Fibroblast of lung (primary cell): ENCODE data around the gene ARHGEF4. TPM values are rescaled to one million over a fixed set of nuclear protein-coding genes. Genes with fewer than 3 reads are reported as not detected.

Experiments
- DNase-seq, 2 donors: peaks; one replicate each; pipeline versions ENCODE4 v3.0.0 to v3.0.0-alpha.2; 2010; ENCODE audit warnings: low read depth in 2 of 2
- H2AFZ ChIP-seq: 2 replicates; pipeline ENCODE4 v1.5.1; 2012; ENCODE audit warnings: low read length, control low read depth, inconsistent platforms
- H3K27ac ChIP-seq: 2 replicates; pipeline ENCODE4 v1.5.1; 2011; ENCODE audit warnings: low read length, control low read depth; ENCODE audit not compliant: insufficient read depth
- H3K27me3 ChIP-seq: 2 replicates; pipeline ENCODE4 v1.5.1; 2011; ENCODE audit warnings: mild to moderate bottlenecking, low read length; ENCODE audit not compliant: control insufficient read depth, insufficient read depth
- H3K36me3 ChIP-seq: 2 replicates; pipeline ENCODE4 v1.5.1; 2011; ENCODE audit warnings: low read length; ENCODE audit not compliant: control insufficient read depth, insufficient read depth
- H3K4me1 ChIP-seq: 2 replicates; pipeline ENCODE4 v1.5.1; 2011; ENCODE audit warnings: low read length; ENCODE audit not compliant: control insufficient read depth, insufficient read depth; ENCODE audit errors: extremely low read depth
- H3K4me2 ChIP-seq: 2 replicates; pipeline ENCODE4 v1.5.1; 2011; ENCODE audit warnings: low read length, control low read depth; ENCODE audit not compliant: insufficient read depth; ENCODE audit errors: extremely low read depth
- H3K4me3 ChIP-seq, 4 experiments: fragments of 200-600 bp in 1 of 4; sonication (generic) in 1 of 4; replicated peaks in 1 of 4; 2 replicates each; pipeline ENCODE4 v1.5.1; 2011 to 2016; ENCODE audit warnings: low read length in 4 of 4, low read depth in 3 of 4, mild to moderate bottlenecking in 3 of 4, control low read depth in 2 of 4, inconsistent platforms in 1 of 4, mixed read lengths in 1 of 4; ENCODE audit not compliant: insufficient read depth in 1 of 4; ENCODE audit errors: control extremely low read depth in 1 of 4
- H3K79me2 ChIP-seq: 2 replicates; pipeline ENCODE4 v1.5.1; 2012; ENCODE audit warnings: mild to moderate bottlenecking, low read length, inconsistent platforms; ENCODE audit not compliant: control insufficient read depth, insufficient read depth
- H3K9ac ChIP-seq: 2 replicates; pipeline ENCODE4 v1.5.1; 2011; ENCODE audit warnings: mild to moderate bottlenecking, low read length, control low read depth; ENCODE audit not compliant: insufficient read depth
- H3K9me3 ChIP-seq: 2 replicates; pipeline ENCODE4 v1.5.1; 2012; ENCODE audit warnings: low read depth, low read length; ENCODE audit not compliant: control insufficient read depth, insufficient read depth
- H4K20me1 ChIP-seq: 2 replicates; pipeline ENCODE4 v1.5.1; 2011; ENCODE audit warnings: low read length; ENCODE audit not compliant: control insufficient read depth, insufficient read depth; ENCODE audit errors: extremely low read depth
- CTCF ChIP-seq, 2 donors: IDR thresholded peaks in 1 of 2; conservative IDR thresholded peaks in 1 of 2; 1 replicate in 1 of 2; 2 replicates in 1 of 2; pipeline ENCODE4 v1.5.1; 2011 to 2012; ENCODE audit warnings: low read length in 2 of 2, control low read depth in 1 of 2, inconsistent platforms in 1 of 2, low read depth in 1 of 2, mild to moderate bottlenecking in 1 of 2
- EZH2 ChIP-seq: IDR thresholded peaks from 2 replicates; pipeline ENCODE4 v1.5.1; 2012; ENCODE audit warnings: low read length, control low read depth, mild to moderate bottlenecking; ENCODE audit errors: missing control alignments
- polyA plus RNA-seq, 2 donors: library from polyadenylated mRNA; depleted of rRNA in 1 of 2; stranded (reverse) in 1 of 2; unstranded in 1 of 2; fragments of >200 nt; gene quantifications; 2 replicates each; pipeline ENCODE4 v1.2.1, GENCODE V29; 2011 to 2012; ENCODE audit warnings: missing spikeins in 1 of 2
- total RNA-seq: library from RNA; depleted of rRNA; stranded (reverse); fragments of >200 nt; gene quantifications from 2 replicates; pipeline ENCODE4 v1.2.1, GENCODE V29; 2014

Gene ARHGEF4
- total and polyA plus RNA-seq, 2 donors (not counting 1 experiment from before 2014, with no cell fraction given): 0.05 to 0.83 TPM

- Histone ChIP-seq H3K27me3 (no peaks in the 10 kb centered on the region), H3K9ac (no peak overlapping the region), H3K36me3 (no peaks in the 10 kb centered on the region), H3K27ac (no peak overlapping the region), H3K4me2 (no peak overlapping the region), H4K20me1 (no peaks in the 10 kb centered on the region), H3K4me3 (no peak overlapping the region), H3K79me2 (no peaks in the 10 kb centered on the region), H2AFZ (no peak overlapping the region), H3K4me1 (no peaks in the 10 kb centered on the region), H3K9me3 (no peaks in the 10 kb centered on the region)
- TF ChIP-seq EZH2: no peak
- no peak for TF ChIP-seq CTCF (conservative IDR thresholded peaks at IDR 0.05 in 1 of 2, IDR thresholded peaks at IDR 0.05 in 1 of 2; ENCODE audit: low read depth in 1 of 2, low read length in 2 of 2)
- DNase-seq: no peak
These were observed 121.2 kb downstream of the ARHGEF4 start for GRCh38 chr2:130957915-130958314.

- H3K36me3 ChIP-seq: no peaks in the 10 kb centered on the region
- no peak overlapping the region for H3K27ac ChIP-seq
- H3K79me2 ChIP-seq: no peaks in the 10 kb centered on the region
- no peak overlapping the region for H3K4me3 ChIP-seq
- no peak for DNase-seq
- H3K4me1 ChIP-seq: no peaks in the 10 kb centered on the region
- H3K4me2 ChIP-seq: no peak overlapping the region
- H3K9me3 ChIP-seq: no peaks in the 10 kb centered on the region
- no peaks in the 10 kb centered on the region for H4K20me1 ChIP-seq
- no peak overlapping the region for H3K9ac ChIP-seq
- no peak overlapping the region for H2AFZ ChIP-seq
- no peak for TF ChIP-seq CTCF (conservative IDR thresholded peaks at IDR 0.05 in 1 of 2, IDR thresholded peaks at IDR 0.05 in 1 of 2; ENCODE audit: low read depth in 1 of 2, low read length in 2 of 2)
- no peak for TF ChIP-seq EZH2
- H3K27me3 ChIP-seq: peaks cover 4% of the 10 kb centered on the region
These were observed 126.6 kb downstream of the ARHGEF4 start for GRCh38 chr2:130963196-130963848.

- no peaks in the 10 kb centered on the region for H3K36me3 ChIP-seq
- DNase-seq: peak in 1 of 2 donors; percentile 26
These were observed 127.4 kb downstream of the ARHGEF4 start for GRCh38 chr2:130963849-130964793.

More at GRCh38 chr2:130963849-130964793, 127.4 kb downstream of the ARHGEF4 start:
- Histone ChIP-seq H3K4me2 (no peak overlapping the region), H3K4me3 (no peak overlapping the region), H3K27ac (no peak overlapping the region), H2AFZ (no peak overlapping the region), H3K79me2 (no peaks in the 10 kb centered on the region), H3K9ac (no peak overlapping the region), H3K4me1 (no peaks in the 10 kb centered on the region), H3K27me3 (peaks cover 4% of the 10 kb centered on the region), H4K20me1 (no peaks in the 10 kb centered on the region), H3K9me3 (no peaks in the 10 kb centered on the region)
- TF ChIP-seq CTCF (conservative IDR thresholded peaks at IDR 0.05 in 1 of 2, IDR thresholded peaks at IDR 0.05 in 1 of 2; ENCODE audit: low read depth in 1 of 2, low read length in 2 of 2): no peak
- peak; percentile 33 for TF ChIP-seq EZH2
